ENCODE measurements around the gene GJE1.
"Not testable (repeated sequence)": the region's sequence is repeated elsewhere in the genome, so short reads cannot be mapped to it uniquely, and the experiment has no call there.

The GJE1 gene

GRCh38 chr6:142132625-142133024, at the start of gene GJE1:
Gene GJE1 (plus strand): TSS chr6:142132925. CDS start chr6:142133159, 234 bp downstream.
- no peak for DNase-seq

DNA sequence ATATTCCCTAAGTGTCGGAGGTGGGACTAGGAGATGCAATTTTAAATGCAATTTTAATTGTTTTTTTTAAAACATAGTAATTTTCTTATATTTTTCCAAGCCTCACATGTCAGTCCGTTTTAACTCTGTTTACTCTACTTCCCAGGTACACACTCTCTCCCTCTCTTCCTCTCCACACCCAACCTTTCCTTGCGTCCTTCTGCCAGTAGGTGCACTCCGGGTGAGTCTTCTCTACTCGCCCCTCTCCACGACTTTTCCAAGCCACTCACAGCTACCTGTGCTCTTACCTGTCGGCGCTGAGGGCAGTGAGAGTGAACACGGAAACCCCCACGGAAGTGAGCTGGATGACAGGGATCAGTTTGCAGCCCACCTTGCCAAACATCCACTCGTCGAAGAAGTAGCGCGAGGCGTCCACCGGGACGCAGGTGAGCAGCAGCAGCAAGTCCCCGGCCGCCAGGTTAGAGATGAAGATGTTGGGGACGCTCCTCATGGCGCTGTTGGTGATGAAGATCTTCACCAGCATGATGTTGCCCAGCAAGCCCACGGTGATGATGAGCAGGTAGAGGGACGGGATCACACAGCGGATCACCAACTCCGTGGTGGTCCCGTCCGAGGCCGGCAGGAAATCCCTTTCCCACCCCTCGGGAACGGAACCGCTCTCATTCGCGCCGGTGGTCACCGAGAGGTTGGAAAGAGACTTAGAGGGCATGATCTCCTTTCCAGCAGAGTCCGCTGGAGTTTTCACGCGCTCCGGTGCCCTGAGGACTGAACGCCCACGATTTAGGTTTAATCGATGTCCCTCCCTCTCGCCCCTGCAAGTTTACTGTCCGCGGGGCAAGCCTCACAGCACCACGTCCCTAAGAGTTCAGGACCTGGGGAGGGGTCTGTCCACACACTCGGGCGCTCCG, 44.5 kb upstream of the GJE1 start:
- no peak for DNase-seq

DNA sequence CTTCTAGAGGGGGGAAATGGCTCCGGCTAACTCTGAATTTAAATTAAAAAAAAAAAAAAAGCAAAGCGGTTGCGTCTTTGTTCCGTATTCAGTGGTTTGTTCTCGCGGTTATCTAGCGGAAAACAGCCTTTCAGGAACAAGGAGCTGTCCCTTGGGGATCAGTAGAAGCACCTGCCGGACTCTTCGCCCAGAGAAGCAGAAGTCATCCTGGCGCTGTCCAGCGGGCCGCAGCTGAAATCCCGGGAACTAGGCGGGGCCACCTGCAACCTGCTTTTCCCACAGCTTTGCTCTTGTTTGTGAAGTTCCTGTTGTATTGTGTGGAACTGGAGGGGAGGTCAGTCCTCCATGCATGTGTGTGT, 43.9 kb upstream of the GJE1 start:
- no peak for DNase-seq

GRCh38 chr6:142104820-142105219, 27.9 kb upstream of the GJE1 start:
- not testable (repeated sequence) for DNase-seq

DNA sequence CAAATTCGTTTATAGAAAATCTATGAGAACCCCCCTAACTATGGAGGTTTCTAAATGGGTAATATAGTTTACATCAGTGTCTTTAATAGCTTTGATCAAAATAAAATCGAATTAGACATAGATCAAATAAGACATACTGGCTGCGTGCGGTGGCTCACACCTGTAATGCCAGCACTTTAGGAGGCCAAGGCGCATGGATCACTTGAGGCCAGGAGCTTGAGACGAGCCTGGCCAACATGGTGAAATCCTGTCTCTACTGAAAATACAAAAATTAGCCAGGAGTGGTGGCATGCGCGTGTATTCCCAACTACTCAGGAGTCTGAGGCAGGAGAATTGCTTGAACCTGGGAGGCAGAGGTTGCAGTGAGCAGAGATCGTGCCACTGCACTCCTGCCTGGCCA, 21.9 kb upstream of the GJE1 start:
- DNase-seq = not testable (repeated sequence)

DNA sequence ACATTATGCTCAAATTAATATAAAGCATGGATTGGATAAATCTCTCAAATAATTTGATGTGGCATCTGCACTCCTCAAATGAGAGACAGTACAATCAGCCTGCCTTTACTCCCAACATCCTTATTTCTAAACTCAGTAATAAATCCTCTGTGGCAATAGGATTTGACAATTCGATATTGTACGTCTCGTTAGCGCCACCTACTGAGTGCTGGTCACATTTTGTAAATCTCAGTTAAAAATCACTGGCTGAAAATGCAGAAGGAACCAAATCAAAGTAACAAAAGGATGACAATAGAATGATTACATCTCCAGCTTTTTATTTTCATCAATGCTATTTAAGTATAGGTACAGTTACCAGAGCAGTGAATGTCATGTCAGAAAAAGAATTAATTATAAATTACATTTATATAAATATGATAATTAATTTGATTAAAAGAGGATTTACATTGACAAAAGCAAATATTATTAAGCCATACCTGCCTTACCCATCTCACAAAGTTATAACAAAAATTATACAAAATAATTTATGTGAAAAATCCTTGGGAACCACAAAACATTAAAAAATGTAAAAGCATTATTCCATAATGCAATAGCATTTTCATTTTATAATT, 20.2 kb upstream of the GJE1 start:
- peak; percentile 83 for DNase-seq

- no peak for DNase-seq
These were observed 15.4 kb upstream of the GJE1 start for GRCh38 chr6:142117366-142117765.

- no peak for DNase-seq
These were observed 14.4 kb upstream of the GJE1 start for GRCh38 chr6:142118328-142118727.

- no peak for DNase-seq
These were observed 13.8 kb upstream of the GJE1 start for GRCh38 chr6:142118925-142119324.

GRCh38 chr6:142121342-142121741, 11.4 kb upstream of the GJE1 start:
- no peak for DNase-seq

GRCh38 chr6:142130814-142131213, 1.9 kb upstream of the GJE1 start:
- DNase-seq = no peak

DNA sequence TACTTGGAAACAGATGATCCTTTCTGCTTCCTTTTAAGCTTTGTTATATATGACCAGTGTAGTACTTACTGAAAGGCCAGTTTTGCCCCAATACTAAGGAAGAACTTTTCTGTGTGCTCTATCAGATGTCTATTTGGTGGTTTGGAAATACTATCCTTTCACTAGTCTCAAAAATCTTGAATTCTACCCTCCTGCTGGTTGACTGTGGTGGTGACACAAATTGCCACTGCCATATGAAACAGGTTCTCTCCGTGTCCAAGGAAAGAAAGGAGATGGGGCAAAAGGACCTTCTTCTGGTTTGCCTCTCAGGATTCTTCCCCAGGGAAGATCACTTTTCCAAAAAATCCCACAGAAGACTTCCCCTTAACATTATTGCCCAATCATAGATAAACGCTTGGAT, 6.2 kb downstream of the GJE1 start:
- DNase-seq = no peak

- DNase-seq = not testable (repeated sequence)
These were observed 8.8 kb downstream of the GJE1 start for GRCh38 chr6:142141531-142141930.

DNA sequence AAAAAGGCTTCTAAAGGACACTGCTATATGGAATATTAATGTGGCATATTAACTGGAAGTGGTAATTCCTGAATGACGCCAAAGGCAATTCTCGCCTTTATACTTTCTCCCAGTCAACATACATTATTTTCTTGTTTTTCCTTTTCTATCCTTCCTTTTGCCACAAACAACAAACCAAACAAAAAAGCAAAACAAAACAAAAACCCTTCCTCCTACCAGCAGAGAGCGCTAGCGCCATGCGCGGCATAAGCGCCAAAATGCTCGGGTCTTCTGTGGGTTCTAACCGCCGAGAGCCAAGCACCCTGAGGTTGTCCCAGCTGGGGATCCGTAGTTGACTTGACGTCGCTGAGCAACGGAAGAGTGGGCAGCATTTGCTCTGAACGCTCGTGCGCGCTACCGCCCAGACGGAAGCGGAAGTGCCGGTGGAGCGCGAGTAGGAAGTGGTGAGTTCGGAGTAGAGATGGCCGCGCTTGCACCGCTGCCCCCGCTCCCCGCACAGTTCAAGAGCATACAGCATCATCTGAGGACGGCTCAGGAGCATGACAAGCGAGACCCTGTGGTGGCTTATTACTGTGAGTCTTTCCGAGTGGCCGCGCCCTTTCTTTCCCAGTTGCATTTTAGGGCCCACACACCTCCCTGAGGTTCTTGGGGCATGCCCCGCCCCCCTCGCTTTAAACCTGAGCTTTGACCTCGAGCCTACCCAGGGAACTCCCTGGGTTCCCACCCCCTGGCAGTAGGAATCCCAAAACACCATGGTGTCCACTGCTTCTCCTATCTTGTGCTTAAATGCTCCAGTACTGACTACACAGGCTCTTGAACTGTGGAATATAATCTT, 14.3 kb downstream of the GJE1 start, which contains the start of the genes NMBR and VTA1:
TSS of gene NMBR (minus strand) at position 295 of the 835 bp plus-strand sequence. CDS start 58,464 bp downstream, outside the sequence.
TSS of gene VTA1 (plus strand) at position 436 of the 835 bp plus-strand sequence. CDS start at position 461, 25 bp downstream.
- peak; percentile 99 for DNase-seq

GRCh38 chr6:142152746-142153145, 20.0 kb downstream of the GJE1 start:
- no peak for DNase-seq

DNA sequence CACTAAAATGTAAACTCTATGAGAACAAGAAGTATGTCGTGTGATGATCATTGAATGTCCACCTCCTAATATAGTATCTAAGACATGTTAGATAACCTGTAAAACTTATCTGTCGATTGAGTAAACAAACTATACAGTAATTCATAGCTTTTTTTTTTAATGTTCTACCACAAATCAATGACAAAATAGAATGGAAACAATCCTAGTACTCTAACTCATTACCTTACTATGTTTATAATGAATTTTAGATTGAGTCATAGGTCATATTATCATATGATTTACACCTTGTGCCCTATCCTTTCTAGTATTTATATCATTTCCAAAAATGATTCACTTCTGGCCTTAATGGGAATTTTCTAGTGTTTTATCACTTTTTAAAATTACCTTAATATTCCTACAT, 20.5 kb downstream of the GJE1 start:
- DNase-seq = no peak

GRCh38 chr6:142154336-142154735, 21.6 kb downstream of the GJE1 start:
- no peak for DNase-seq

DNA sequence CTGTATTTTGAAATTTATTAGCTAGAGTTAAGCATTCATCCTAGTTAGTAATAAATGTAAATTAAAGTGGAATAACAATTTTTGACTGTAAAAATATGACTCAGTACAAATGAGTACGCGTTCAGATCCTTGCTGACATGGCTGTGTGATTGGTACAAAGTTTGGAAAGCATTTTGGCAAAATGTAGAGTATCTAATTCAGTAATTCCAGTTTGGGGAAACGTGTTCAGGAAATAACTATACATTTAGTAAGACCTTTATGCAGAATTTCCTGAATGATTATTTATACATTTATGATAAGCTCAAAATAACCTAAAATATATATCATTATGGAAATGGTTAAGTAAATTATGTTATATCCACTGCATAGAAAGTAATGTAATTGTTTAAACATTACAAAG, 22.4 kb downstream of the GJE1 start:
- no peak for DNase-seq

DNA sequence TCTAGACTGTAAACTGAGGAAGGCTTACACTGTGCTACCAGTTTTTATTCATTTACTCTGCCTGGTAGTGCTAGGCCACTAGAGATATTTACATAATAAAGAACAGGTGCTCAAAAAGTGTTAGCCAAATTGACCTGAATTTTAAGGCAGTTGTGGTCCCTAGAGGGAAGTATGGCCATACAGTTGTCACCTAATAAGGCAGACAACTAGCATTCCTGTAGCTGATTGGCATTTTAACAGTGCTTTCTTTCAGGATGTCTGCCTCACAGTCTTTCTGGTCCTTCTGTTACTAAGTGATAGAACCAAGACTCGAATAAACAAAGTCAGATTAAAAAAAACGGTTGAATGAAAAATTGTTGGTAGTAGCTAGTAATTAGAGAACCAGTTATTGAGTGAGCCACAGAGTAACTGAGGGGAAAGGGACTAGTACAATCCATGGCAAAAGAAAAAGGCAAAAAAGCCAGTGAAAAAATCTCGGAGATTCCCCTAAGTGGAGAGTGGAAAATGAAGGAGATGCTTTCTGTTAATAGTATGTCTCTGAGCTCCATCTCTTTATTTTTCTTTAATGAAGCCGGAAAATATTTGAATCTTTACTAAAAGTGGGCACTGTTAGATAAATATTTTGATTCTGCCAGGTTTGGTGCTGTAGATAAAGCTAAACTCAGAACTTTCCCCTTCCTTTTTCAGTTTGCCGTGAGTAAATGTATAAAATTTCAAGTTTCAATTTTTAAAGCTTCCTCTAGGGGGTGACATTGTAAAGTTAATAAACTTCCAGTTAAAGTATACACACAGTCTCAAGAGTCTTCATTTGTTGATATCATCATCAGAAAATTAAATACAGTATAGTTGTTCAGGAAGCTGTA, 23.4 kb downstream of the GJE1 start:
- DNase-seq = no peak

GRCh38 chr6:142156758-142157068, 24.0 kb downstream of the GJE1 start:
- DNase-seq = not testable (repeated sequence)

DNA sequence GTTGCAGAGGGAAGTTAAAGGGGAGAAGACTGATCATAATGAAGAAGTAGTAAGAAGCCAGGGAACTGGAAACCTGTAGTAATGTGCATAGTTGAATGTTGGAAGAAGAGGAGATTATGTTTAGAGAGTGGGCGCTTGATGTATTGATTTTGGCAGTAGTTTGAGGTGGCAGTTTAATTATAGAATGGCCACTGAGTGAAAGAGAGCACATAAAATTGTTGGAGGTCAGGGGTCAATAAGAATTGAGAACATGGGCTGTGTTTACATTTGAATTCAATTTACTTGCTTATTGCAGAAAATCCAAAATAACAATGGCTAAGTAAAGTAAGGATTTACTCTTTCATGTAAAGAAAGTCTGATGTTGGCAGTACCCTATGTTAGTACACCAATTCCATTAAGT, 30.1 kb downstream of the GJE1 start:
- DNase-seq = no peak

GRCh38 chr6:142165227-142165626, 32.5 kb downstream of the GJE1 start:
- no peak for DNase-seq

Measured in activated effector memory CD4-positive, alpha-beta T cell treated with anti-CD3 and anti-CD28 coated beads, Interleukin-2, amount 50 U/mL, for 16 hours (primary cell).